Measurements from ENCODE around the gene C1orf159. TPM values are rescaled to one million over a fixed set of nuclear protein-coding genes. Genes with fewer than 3 reads are reported as not detected.

The C1orf159 gene
- polyA plus RNA-seq, 3 donors = 3.0 to 18.8 (median 3.3) TPM

DNA sequence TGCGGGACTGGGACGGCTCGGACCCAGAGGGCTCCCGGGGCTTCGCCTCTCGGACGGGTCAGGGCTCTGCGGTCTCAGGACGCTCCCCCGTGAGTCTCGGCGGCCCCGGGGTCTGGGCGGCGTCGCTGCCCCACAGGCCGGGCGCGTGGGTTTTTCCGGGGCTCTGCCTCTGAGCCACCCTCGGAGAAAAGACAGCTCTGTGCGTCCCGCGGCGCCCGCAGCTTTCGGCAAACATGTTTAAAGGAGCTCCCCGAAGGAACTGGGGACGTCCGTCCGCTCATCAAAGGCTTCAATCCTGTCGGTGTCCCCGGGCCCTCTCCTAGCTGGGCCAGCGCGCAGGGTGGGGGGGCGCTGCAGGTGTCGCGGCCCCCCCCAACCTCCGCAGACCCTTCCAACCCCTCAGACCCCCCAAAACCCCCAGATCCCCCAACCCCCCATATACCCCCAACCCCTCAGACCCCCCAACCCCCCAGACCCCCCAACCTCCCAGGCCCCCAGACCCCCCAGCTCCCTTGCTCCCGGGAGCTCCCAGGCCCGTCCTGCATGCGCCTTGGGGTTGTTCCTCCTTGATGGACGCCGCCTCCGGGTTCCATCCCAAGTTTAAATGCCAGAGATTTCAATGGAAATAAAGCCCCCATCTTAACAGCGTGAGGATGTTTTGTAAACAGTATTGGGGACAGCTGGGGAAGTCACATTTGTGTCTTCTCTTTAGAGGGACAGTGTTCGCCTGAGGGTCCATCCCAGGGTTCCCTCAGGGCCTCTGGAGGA, 996 bp upstream of the C1orf159 start:
- H3K9me3 Mint-ChIP-seq = peaks cover 17 to 26% (median 21%) of the 10 kb centered on the region in 7 donors
- peaks cover 13% of the 10 kb centered on the region for H3K4me1 Mint-ChIP-seq
- Histone ChIP-seq H3K4me2 (replicated peaks; ENCODE audit: extremely low read depth, low read length, poor library complexity, severe bottlenecking) (peak overlapping the region; percentile 90), H3K4me3 (replicated peaks in 1 of 3; ENCODE audit: low read depth in 2 of 3, low read length in 3 of 3) (peak overlapping the region; percentile 21 to 86 (median 21)), H3K27ac (ENCODE audit: low read depth in 1 of 2, low read length in 2 of 2) (no peak overlapping the region), H4K20me1 (ENCODE audit: insufficient read depth, low read length) (no peaks in the 10 kb centered on the region), H2AFZ (ENCODE audit: insufficient read depth, low read depth, low read length, poor library complexity, severe bottlenecking) (peak overlapping the region; percentile 86), H3K79me2 (ENCODE audit: insufficient read depth, low read length) (peaks cover 8% of the 10 kb centered on the region), H3K4me1 (ENCODE audit: control insufficient read depth in 1 of 2, insufficient read depth in 2 of 2, low read length in 2 of 2) (peaks cover 8 to 18% of the 10 kb centered on the region in 2 donors), H3K36me3 (replicated peaks in 1 of 2; ENCODE audit: control insufficient read depth in 1 of 2, insufficient read depth in 2 of 2, low read length in 2 of 2) (peaks cover 0 to 6% of the 10 kb centered on the region in 2 donors), H3K27me3 (ENCODE audit: control insufficient read depth in 2 of 2, insufficient read depth in 2 of 2, low read length in 2 of 2) (peaks cover 0 to 21% of the 10 kb centered on the region in 2 donors), H3K9ac (ENCODE audit: insufficient read depth, low read length, poor library complexity, severe bottlenecking) (peak overlapping the region; percentile 21), H3K9me3 (replicated peaks in 1 of 2; ENCODE audit: control insufficient read depth in 1 of 2, insufficient read depth in 1 of 2, low read length in 2 of 2) (peaks cover 12 to 25% of the 10 kb centered on the region in 2 donors)
- peaks cover 7 to 22% of the 10 kb centered on the region in 2 donors for H3K36me3 Mint-ChIP-seq
- intact Hi-C loops (cut with micrococcal nuclease) = loop anchor here (2.0 to 10.0 kb wide), 4 partner anchors 82 to 258 kb away; partner anchors contain the start of genes AURKAIP1 (in 1 of the 2), B3GALT6 (in 1 of the 2) and SDF4 (in 1 of the 2)
- TF ChIP-seq, protein P1, sequence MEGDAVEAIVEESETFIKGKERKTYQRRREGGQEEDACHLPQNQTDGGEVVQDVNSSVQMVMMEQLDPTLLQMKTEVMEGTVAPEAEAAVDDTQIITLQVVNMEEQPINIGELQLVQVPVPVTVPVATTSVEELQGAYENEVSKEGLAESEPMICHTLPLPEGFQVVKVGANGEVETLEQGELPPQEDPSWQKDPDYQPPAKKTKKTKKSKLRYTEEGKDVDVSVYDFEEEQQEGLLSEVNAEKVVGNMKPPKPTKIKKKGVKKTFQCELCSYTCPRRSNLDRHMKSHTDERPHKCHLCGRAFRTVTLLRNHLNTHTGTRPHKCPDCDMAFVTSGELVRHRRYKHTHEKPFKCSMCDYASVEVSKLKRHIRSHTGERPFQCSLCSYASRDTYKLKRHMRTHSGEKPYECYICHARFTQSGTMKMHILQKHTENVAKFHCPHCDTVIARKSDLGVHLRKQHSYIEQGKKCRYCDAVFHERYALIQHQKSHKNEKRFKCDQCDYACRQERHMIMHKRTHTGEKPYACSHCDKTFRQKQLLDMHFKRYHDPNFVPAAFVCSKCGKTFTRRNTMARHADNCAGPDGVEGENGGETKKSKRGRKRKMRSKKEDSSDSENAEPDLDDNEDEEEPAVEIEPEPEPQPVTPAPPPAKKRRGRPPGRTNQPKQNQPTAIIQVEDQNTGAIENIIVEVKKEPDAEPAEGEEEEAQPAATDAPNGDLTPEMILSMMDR (IDR thresholded peaks at IDR 0.05) = no peak
- H3K27me3 Mint-ChIP-seq (ENCODE audit: low read depth in 3 of 3) = peaks cover 34 to 52% (median 37%) of the 10 kb centered on the region in 3 donors
- no peak overlapping the region for H3K27ac Mint-ChIP-seq
- H3K4me3 Mint-ChIP-seq = peak overlapping the region; percentile 54 to 65
- DNase-seq = peak in 2 of 3 donors; percentile 4 to 20
- 4% methylated on average over 34 of the region's 47 CpGs for whole genome bisulfite sequencing (ENCODE audit: insufficient coverage)

DNA sequence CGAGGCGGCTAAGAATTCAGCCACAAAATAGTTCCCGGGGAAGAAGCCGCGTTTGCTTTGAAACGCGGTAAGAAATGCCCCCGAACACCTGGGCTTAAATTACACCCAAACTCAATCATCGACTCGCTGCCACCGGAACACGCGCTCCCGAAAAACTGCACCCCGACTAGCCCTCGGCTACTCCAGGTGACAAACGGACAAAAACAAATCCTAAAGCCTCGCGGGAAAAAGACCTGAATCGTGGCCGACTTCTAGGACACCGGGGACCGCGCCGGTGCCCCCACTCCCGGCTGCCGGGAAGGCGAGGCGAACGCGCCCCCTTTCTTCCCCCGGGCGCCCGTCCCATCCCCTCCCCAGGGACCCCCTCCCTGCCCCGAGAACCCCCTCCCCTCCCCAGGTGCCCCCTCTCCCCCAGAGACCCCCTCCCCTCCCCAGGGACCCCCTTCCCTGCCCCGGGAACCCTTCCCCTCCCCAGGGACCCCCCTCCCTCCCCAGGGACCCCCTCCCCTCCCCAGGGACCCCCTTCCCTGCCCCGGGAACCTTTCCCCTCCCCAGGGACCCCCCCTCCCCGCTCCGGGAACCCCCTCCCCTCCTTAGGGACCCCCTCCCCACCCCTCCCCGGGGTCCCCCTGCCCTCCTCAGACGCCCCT, 628 bp downstream of the C1orf159 start:
- Histone ChIP-seq H3K4me2 (replicated peaks; ENCODE audit: extremely low read depth, low read length, poor library complexity, severe bottlenecking) (peak overlapping the region; percentile 90), H3K79me2 (ENCODE audit: insufficient read depth, low read length) (peaks cover 10% of the 10 kb centered on the region), H3K4me1 (ENCODE audit: control insufficient read depth in 1 of 2, insufficient read depth in 2 of 2, low read length in 2 of 2) (peaks cover 8 to 18% of the 10 kb centered on the region in 2 donors), H3K36me3 (replicated peaks in 1 of 2; ENCODE audit: control insufficient read depth in 1 of 2, insufficient read depth in 2 of 2, low read length in 2 of 2) (peaks cover 0 to 6% of the 10 kb centered on the region in 2 donors), H3K4me3 (replicated peaks in 1 of 3; ENCODE audit: low read depth in 2 of 3, low read length in 3 of 3) (peak overlapping the region; percentile 37 to 86 (median 84)), H4K20me1 (ENCODE audit: insufficient read depth, low read length) (no peaks in the 10 kb centered on the region), H3K27ac (ENCODE audit: low read depth in 1 of 2, low read length in 2 of 2) (no peak overlapping the region), H3K9ac (ENCODE audit: insufficient read depth, low read length, poor library complexity, severe bottlenecking) (peak overlapping the region; percentile 72), H3K27me3 (ENCODE audit: control insufficient read depth in 2 of 2, insufficient read depth in 2 of 2, low read length in 2 of 2) (peaks cover 0 to 21% of the 10 kb centered on the region in 2 donors), H2AFZ (ENCODE audit: insufficient read depth, low read depth, low read length, poor library complexity, severe bottlenecking) (peak overlapping the region; percentile 86), H3K9me3 (replicated peaks in 1 of 2; ENCODE audit: control insufficient read depth in 1 of 2, insufficient read depth in 1 of 2, low read length in 2 of 2) (peaks cover 12 to 26% of the 10 kb centered on the region in 2 donors)
- no peak for DNase-seq
- intact Hi-C loops (cut with micrococcal nuclease) = loop anchor here in 1 of 2 donors (5.0 to 10.0 kb wide), 3 partner anchors 80 to 260 kb away; partner anchors contain the start of genes AURKAIP1, B3GALT6 and SDF4
- H3K9me3 Mint-ChIP-seq = peaks cover 17 to 26% (median 21%) of the 10 kb centered on the region in 7 donors
- H3K27me3 Mint-ChIP-seq (ENCODE audit: low read depth in 3 of 3) = peaks cover 29 to 41% (median 31%) of the 10 kb centered on the region in 3 donors
- peaks cover 13% of the 10 kb centered on the region for H3K4me1 Mint-ChIP-seq
- 12% methylated on average over 25 of the region's 41 CpGs for WGBS (ENCODE audit: insufficient coverage)
- peak overlapping the region; percentile 76 to 84 for H3K4me3 Mint-ChIP-seq
- H3K27ac Mint-ChIP-seq = peak overlapping the region in 1 of 7 donors; percentile 63
- TF ChIP-seq, protein P1 (IDR thresholded peaks at IDR 0.05) = no peak
- H3K36me3 Mint-ChIP-seq = peaks cover 7 to 26% of the 10 kb centered on the region in 2 donors
